Gastroesophageal sphincter (tissue), 4 donors: ENCODE data around the gene ESRRA. TPM values are rescaled to one million over a fixed set of nuclear protein-coding genes. Genes with fewer than 3 reads are reported as not detected.

Experiments
- ATAC-seq: fragments of 150-250 bp; one replicate; pipeline ENCODE4 v1.9.1; 2016; ENCODE audit warnings: mild to moderate bottlenecking, moderate library complexity
- H3K27ac ChIP-seq, 4 donors: fragments of 200-600 bp; sonication (generic) in 3 of 4; 1 replicate in 3 of 4; 2 replicates in 1 of 4; pipeline ENCODE4 v1.5.1; 2016 to 2019
- H3K27me3 ChIP-seq: fragments of 200-600 bp; sonication (generic); one replicate; pipeline ENCODE4 v1.5.1; 2019
- H3K36me3 ChIP-seq, 2 donors: fragments of 200-600 bp; sonication (generic); one replicate each; pipeline ENCODE4 v1.5.1; 2019; ENCODE audit warnings: control low read depth in 1 of 2
- H3K4me1 ChIP-seq, 3 donors: fragments of 200-600 bp; sonication (generic); 1 replicate in 2 of 3; 2 replicates in 1 of 3; pipeline ENCODE4 v1.5.1; 2016 to 2019; ENCODE audit warnings: control low read depth in 2 of 3
- H3K4me3 ChIP-seq, 2 donors: fragments of 200-600 bp; sonication (generic); one replicate each; pipeline ENCODE4 v1.5.1; 2019; ENCODE audit warnings: mild to moderate bottlenecking in 1 of 2, moderate library complexity in 1 of 2
- H3K9me3 ChIP-seq, 3 donors: fragments of 200-600 bp; sonication (generic); one replicate each; pipeline ENCODE4 v1.5.1; 2017 to 2019; ENCODE audit warnings: control low read depth in 2 of 3
- CTCF ChIP-seq, 4 experiments: fragments of 200-600 bp in 2 of 4; fragments of 450-650 bp in 2 of 4; sonication (generic) in 1 of 4; IDR thresholded peaks; one replicate each; pipeline ENCODE4 v1.5.1; 2017 to 2019; ENCODE audit warnings: antibody characterized with exemption in 4 of 4, mild to moderate bottlenecking in 2 of 4, moderate library complexity in 2 of 4
- EP300 ChIP-seq: sonication (generic); formaldehyde crosslinking; IDR thresholded peaks from one replicate; pipeline ENCODE4 v1.6.1; 2017; ENCODE audit warnings: antibody characterized with exemption, mild to moderate bottlenecking
- POLR2A ChIP-seq, 2 donors: fragments of 450-650 bp; IDR thresholded peaks; one replicate each; pipeline ENCODE4 v1.6.1; 2017; ENCODE audit warnings: antibody characterized with exemption in 2 of 2, mild to moderate bottlenecking in 2 of 2, moderate library complexity in 1 of 2
- POLR2AphosphoS5 ChIP-seq: sonication (generic); formaldehyde crosslinking; IDR thresholded peaks from one replicate; pipeline ENCODE4 v1.6.1; 2017; ENCODE audit warnings: antibody characterized with exemption
- WGBS, 2 donors: methylation state at CpG; one replicate each; pipeline ENCODE4 v1.1.5; 2018; ENCODE audit warnings: low coverage in 1 of 2; 5-methylcytosine and 5-hydroxymethylcytosine counted together
- total RNA-seq, 4 donors: library from RNA; depleted of rRNA; stranded (reverse); fragments of >200 nt; gene quantifications; one replicate each; pipeline ENCODE4 v1.1.0, GENCODE V29; 2016

Gene ESRRA
- total RNA-seq, 4 donors from 2014 or later: 39.8 to 77.1 (median 71.2) TPM

GRCh38 chr11:64294774-64295173 lies 10.6 kb upstream of the ESRRA start:
- Histone ChIP-seq H3K4me3 (no peak overlapping the region), H3K27ac (no peak overlapping the region), H3K4me1 (peaks cover 0 to 30% (median 21%) of the 10 kb centered on the region in 3 donors), H3K27me3 (peaks cover 100% of the 10 kb centered on the region), H3K9me3 (no peaks in the 10 kb centered on the region), H3K36me3 (peaks cover 0 to 2% of the 10 kb centered on the region in 2 donors)
- no peak for ATAC-seq
- WGBS, 2 donors: 14 to 35% methylated on average over 3 of the region's 3 CpGs
- TF ChIP-seq POLR2A (IDR thresholded peaks at IDR 0.05): no peak
- no peak for TF ChIP-seq CTCF (IDR thresholded peaks at IDR 0.05)
- TF ChIP-seq EP300: no peak
- TF ChIP-seq POLR2AphosphoS5: no peak

GRCh38 chr11:64295760-64296159 lies 9.6 kb upstream of the ESRRA start:
- Histone ChIP-seq H3K36me3 (no peaks in the 10 kb centered on the region), H3K4me1 (peaks cover 0 to 40% (median 28%) of the 10 kb centered on the region in 3 donors), H3K4me3 (no peak overlapping the region), H3K27ac (no peak overlapping the region), H3K27me3 (peaks cover 100% of the 10 kb centered on the region), H3K9me3 (no peaks in the 10 kb centered on the region)
- WGBS, 2 donors: 79 to 94% methylated on average over 2 to 4 of the region's 4 CpGs
- no peak for TF ChIP-seq POLR2AphosphoS5
- no peak for TF ChIP-seq EP300
- no peak for TF ChIP-seq CTCF (IDR thresholded peaks at IDR 0.05)
- ATAC-seq: no peak

GRCh38 chr11:64296236-64296635 lies 9.1 kb upstream of the ESRRA start:
- Histone ChIP-seq H3K9me3 (no peaks in the 10 kb centered on the region), H3K27me3 (peaks cover 98% of the 10 kb centered on the region), H3K4me1 (peaks cover 0 to 41% (median 25%) of the 10 kb centered on the region in 3 donors), H3K36me3 (no peaks in the 10 kb centered on the region), H3K27ac (no peak overlapping the region), H3K4me3 (no peak overlapping the region)
- no peak for ATAC-seq
- TF ChIP-seq POLR2AphosphoS5: no peak
- no peak for TF ChIP-seq EP300
- 0% methylated on average over 1 of the region's 1 CpG; no CpG with 5 or more reads in 1 of the 2 donors for WGBS, 2 donors

- TF ChIP-seq CTCF (IDR thresholded peaks at IDR 0.05): no peak
- TF ChIP-seq POLR2A (IDR thresholded peaks at IDR 0.05): no peak
- TF ChIP-seq POLR2AphosphoS5: no peak
- TF ChIP-seq EP300: no peak
- Histone ChIP-seq H3K27me3 (peaks cover 98% of the 10 kb centered on the region), H3K36me3 (no peaks in the 10 kb centered on the region), H3K27ac (no peak overlapping the region), H3K4me3 (no peak overlapping the region), H3K9me3 (no peaks in the 10 kb centered on the region), H3K4me1 (peaks cover 0 to 39% (median 18%) of the 10 kb centered on the region in 3 donors)
- 11 to 18% methylated on average over 7 to 14 of the region's 34 CpGs for WGBS, 2 donors
- no peak for ATAC-seq
Observed at GRCh38 chr11:64296830-64297698, 8.3 kb upstream of the ESRRA start.

GRCh38 chr11:64297699-64298358 lies 7.5 kb upstream of the ESRRA start:
- no peak for TF ChIP-seq POLR2A (IDR thresholded peaks at IDR 0.05)
- no peak for TF ChIP-seq POLR2AphosphoS5
- TF ChIP-seq CTCF (IDR thresholded peaks at IDR 0.05): no peak
- no peak for TF ChIP-seq EP300
- peaks cover 0 to 31% (median 13%) of the 10 kb centered on the region in 3 donors for H3K4me1 ChIP-seq
- H3K4me3 ChIP-seq: no peak overlapping the region
- no peaks in the 10 kb centered on the region for H3K9me3 ChIP-seq
- H3K27ac ChIP-seq: no peak overlapping the region
- H3K27me3 ChIP-seq: peaks cover 98% of the 10 kb centered on the region
- no peak for ATAC-seq
- no peaks in the 10 kb centered on the region for H3K36me3 ChIP-seq
- WGBS, 2 donors: 63 to 69% methylated on average over 2 to 7 of the region's 18 CpGs
